Measurements from ENCODE around the gene ZSCAN32. TPM values are rescaled to one million over a fixed set of nuclear protein-coding genes. Genes with fewer than 3 reads are reported as not detected.

The ZSCAN32 gene
- polyA plus RNA-seq (2012; ENCODE audit: insufficient read depth, insufficient read length) = 22.9 TPM

DNA sequence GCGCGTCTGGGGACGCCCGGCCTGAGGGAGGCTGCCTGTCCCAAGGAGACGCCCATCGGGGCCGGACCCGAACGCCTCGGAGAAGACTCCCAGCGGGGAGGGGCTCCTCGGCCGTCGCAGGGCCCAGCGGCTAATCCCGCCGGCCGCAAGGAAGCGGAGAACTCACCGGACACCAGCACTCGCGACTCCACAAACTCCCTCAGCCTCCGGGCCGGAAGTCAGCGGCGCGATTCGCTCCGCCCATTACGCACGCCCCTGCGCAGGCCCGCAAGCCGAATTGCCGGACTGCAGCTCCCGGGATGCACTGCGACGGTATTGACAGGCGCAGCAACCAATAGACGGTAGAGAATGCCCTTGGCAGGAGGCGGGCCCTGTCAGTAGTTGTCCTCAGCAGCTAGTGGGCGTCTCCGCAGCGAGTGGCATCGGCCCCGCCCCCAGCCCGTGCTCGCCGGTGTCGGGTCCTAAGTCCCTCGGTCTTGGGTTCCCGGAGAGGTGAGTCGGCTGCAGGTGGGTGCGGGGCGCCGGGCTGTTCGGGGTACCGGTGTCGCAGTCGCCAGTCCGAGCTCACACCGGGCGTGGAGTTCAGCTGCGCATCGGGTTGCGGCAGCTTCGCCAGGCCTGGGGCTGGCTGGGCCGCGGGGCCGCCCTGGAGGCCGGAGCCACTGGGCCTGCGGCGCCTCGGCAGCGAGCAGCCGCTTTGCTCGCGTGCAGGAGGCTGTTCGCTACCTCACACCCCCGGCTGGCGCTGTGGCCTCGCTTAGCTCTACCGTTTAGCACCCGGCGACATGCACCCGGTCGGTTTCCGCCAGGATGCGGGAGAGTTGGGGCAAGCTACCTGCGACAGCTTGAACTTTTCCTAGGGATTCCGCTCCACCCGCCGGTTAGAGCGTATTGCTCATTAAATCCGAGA lies at the start of gene ZSCAN32, which contains the start of gene ZNF174:
TSS of gene ZSCAN32 (minus strand) at position 226 of the 910 bp plus-strand sequence. CDS start 3,447 bp downstream, outside the sequence.
TSS of gene ZNF174 (plus strand) at position 437 of the 910 bp plus-strand sequence. CDS start 790 bp downstream, outside the sequence.
- DNase-seq (ENCODE audit: low read depth, low spot score) = peak; percentile 99
- peak within 1 kb of the TSS; percentile 91 for H3K4me3 ChIP-seq (ENCODE audit: low read length)

DNA sequence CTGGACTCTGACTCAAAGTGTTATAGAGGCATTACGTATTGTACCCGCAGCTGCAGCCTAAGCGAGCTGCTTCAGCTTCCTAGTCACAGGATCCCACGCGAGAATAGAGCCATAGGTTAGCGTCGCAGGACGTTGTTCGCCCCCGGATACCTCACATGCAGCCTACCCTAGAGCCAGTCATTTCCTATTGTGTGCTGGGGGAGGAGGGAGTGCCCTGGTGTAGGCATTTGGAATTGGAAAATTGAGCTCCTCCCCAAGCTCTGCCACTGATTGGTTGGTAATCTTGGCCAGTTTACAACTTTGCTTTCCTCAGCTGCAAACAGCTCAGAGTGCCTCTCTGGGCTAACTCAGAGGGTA lies 43.2 kb upstream of the ZSCAN32 start:
- peak; percentile 35 for DNase-seq (ENCODE audit: low read depth, low spot score)
- H3K4me3 ChIP-seq (ENCODE audit: low read length) = peak overlapping the region; percentile 77

DNA sequence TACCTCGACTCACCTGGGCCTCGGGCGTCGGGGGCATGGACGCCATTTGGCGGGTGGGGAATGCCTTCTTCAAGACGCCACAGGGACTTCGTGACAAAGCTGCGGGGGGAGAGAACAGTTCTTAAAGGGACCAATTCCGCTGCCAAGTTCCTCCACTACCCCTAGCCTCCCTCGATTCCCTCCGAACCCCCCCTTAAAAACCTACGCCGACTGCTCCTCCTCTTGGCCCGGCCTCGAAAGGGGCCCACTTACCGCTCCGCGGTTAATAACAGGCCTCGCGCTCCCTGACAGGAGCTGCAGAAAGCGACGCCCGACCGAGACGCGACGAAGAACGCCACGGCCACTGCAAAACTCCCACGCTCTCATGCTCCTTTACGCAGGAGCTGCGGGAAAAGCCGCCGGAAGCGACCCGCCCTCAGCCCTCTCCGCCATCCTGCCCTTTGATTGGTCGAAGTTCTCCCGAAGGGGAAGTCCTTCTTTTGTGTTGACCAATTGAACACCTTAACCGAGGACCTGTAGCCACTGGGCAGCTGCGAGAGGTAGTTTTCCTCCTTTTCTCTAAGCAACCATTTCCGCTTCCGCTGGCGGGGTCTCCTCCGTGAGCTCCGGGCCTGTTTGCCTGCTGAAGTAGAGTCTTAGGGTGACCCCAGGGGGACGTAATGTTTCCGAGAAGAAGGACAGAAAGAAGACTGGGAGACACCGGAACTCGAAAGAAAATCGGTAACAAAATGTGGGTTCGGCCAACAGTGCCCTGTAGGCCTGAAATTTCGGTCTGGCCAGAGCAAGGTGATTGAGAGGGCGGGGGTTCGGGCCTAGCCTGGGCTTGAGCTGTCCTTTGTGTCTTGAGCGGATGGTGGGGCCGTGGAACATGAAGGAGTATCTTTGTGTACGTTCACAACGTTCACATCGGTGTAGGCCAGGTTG lies 42.6 kb upstream of the ZSCAN32 start, which contains the start of the genes NAA60 and ZNF597:
TSS of gene NAA60 (plus strand) at position 573 of the 924 bp plus-strand sequence. CDS start 32,548 bp downstream, outside the sequence.
TSS of gene ZNF597 (minus strand) at position 397 of the 924 bp plus-strand sequence. CDS start at position 46, 351 bp downstream.
- H3K4me3 ChIP-seq (ENCODE audit: low read length) = peak within 1 kb of the TSS; percentile 77
- peak; percentile 92 for DNase-seq (ENCODE audit: low read depth, low spot score)

DNA sequence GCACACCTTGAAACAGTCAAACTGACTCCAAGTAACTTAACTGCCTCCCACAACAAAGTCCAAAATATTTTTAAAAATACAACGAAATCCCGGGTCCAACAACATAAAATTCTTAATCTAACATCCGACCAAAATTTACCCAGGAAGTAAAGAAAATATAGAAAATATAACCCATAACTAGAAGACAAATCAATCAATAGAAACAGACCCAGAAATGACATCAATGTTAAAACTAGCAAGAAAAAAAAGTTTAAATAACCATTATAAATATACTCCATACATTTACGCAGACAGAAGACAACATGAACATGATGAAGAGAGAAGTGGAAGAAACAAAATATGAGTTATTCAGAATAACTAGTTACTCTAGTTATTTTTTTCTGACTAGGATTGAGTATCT lies 38.8 kb upstream of the ZSCAN32 start:
- DNase-seq (ENCODE audit: low read depth, low spot score) = no peak
- H3K4me3 ChIP-seq (ENCODE audit: low read length) = no peak overlapping the region

DNA sequence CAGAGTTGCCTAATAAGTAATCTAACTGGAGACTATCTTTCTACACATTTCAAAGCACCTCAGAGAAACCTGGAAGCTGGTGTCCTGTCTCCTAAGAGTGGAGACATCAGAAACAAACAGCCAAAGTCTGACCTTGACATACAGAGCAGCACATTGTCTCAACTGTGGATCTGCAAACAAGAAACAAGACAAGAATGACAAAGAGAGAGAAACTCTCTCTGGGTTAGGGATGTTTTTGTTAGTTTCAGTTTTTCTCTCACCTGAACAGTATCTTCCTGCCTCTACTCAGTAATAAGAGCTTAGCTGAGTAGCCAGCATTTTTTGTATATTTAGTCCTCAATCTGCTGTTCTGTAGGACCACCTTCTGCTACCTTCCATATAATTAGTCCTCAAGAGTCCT lies 33.6 kb upstream of the ZSCAN32 start:
- H3K4me3 ChIP-seq (ENCODE audit: low read length) = no peak overlapping the region
- DNase-seq (ENCODE audit: low read depth, low spot score) = no peak

DNA sequence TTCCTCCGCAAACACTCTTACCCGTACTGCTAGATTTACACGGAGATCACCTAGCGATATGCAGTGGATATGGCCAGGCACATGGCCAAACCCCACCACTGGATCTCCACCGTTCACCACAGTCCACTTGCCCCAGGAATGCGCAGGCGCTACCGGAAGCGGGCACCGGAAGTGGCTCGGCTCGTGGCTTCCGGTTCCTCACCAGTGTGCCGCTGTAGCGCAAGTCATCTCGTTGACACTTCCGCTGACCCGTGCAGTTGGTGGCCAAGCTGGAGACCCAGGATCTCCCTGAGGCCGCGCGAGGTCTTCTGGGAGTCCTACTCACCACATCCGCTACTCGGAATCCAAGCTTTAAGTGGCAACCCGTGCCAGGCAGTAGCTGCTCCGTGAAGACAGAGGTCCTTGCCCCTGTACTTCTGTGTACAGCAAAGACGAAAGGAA lies 31.0 kb upstream of the ZSCAN32 start:
- H3K4me3 ChIP-seq (ENCODE audit: low read length) = no peak overlapping the region
- no peak for DNase-seq (ENCODE audit: low read depth, low spot score)

DNA sequence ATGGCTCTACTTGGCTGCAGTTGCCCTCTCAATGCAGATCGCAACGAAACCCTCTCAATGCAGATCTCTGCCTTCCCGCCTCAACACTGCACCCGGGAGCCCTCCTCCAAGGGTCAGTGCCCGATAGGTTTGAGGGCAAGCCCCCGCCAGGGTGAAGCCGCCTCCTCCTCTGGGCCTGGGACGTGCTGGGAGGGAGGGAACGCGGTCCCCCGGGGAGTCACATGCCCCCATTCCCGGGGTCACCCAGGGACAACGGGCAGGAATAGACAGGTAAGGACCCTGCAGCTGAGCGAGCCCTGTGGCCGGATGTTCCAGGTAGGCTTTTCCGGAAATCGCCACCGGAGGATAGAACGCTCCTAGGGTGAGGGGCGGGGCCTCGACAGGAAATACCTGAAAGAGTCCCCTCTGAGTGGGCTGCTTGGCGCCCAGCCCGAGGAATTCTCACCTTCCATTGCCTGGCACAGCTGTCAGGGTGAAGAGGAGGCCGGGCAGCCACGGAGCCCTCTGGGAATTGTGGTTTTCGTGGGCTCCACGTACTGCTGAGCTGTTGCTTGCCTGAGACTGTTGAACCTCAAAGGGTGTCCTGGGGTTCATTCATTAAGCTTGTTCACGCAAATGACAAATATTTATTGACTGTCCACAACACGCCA lies 13.1 kb upstream of the ZSCAN32 start:
- H3K4me3 ChIP-seq (ENCODE audit: low read length) = no peak overlapping the region
- no peak for DNase-seq (ENCODE audit: low read depth, low spot score)

DNA sequence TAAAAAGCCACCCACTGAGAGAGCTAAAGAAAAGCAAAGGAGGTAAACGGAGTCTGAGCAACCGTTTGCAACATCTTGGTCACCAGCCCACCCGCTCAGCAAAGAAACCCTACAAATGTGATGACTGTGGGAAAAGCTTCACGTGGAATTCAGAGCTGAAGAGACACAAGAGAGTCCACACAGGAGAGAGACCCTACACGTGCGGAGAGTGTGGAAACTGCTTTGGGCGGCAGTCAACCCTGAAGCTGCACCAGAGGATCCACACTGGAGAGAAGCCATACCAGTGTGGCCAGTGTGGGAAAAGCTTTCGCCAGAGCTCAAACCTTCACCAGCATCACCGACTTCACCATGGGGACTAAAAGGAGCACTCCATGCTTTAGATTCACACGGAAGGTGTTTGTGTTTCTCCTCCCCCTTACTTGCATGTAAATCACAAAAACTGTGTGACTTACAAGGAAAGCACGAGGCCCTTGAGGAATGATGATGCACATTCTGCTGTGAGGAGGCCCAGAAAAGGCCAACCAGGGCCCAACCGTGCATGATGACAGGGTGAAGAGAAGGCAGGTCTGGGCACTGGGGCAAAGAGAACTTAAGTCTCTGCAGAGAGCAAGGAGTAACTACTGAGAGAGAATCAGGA lies 7.9 kb upstream of the ZSCAN32 start:
- no peak for DNase-seq (ENCODE audit: low read depth, low spot score)
- H3K4me3 ChIP-seq (ENCODE audit: low read length) = no peak overlapping the region

DNA sequence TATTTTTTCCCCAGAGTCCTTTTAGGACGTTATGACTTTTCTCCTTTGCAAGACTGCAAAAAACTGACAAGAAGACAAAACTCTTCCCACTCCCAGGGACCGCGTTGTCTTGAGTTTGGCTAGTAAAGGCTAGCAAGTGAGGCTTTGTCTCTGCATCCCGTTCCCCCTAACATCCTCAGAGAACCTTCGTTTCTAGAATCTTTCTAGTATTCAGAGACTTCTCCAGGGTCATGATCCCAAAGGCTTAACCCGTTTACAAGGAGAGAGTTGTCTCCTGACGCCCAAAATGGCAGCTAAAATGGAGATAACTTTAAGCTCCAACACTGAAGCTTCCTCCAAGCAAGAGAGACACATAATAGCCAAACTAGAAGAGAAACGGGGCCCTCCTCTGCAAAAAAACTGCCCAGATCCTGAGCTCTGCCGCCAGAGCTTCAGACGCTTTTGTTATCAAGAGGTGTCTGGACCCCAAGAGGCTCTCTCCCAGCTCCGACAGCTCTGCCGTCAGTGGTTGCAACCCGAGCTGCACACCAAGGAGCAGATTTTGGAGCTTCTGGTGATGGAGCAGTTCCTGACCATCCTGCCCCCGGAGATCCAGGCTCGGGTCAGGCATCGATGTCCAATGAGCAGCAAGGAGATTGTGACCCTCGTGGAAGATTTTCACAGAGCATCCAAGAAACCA lies 1.1 kb upstream of the ZSCAN32 start:
- peak overlapping the region; percentile 91 for H3K4me3 ChIP-seq (ENCODE audit: low read length)
- no peak for DNase-seq (ENCODE audit: low read depth, low spot score)

DNA sequence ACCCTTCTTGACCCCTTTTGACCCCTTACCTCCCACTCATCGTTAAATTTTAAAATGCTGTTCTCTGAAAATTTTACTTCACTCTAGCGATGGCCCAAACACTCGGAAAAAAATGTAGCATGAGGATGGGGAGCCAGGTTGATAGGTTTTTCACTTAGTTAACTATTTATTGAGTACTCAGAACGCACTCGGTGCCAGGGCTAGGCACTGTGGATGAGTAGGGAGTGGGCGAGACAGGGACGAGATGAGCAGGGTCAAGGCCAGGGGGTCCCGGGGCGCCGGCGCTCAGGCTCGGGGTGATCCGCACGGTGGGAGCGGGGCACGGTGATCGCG lies 392 bp downstream of the ZSCAN32 start:
- H3K4me3 ChIP-seq (ENCODE audit: low read length) = peak overlapping the region; percentile 91
- no peak for DNase-seq (ENCODE audit: low read depth, low spot score)

DNA sequence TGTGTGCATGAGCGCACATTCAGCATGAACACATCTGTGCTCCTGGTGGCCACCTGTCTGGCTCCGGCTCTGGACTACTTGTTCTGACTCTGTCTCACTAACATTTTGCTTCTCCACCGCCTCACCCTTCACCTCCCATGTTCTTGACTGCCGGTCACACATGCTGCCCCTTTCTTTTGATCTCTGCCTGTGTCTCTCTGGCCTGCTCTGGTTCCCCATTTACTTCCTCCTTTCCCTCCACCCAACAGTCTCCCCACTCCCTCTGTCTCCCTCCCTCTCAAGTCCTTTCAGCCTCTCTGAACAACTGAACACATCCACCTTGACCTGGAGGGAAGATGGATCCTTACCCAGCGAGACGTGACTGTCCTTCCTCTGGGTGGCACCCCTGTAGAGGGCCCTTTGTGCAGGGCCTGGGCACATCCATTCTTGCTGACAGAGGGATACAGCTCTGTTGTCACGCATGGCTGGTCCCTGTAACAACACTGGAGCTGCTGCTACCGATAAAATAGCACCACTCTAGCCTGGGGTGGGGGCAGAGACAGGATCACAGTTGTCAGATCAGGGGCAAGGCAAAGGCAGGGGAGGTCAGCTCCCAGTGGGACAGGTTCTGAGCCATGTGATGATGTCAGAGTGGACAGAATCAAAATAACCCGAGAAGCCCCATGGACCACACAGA lies 11.0 kb downstream of the ZSCAN32 start:
- no peak for DNase-seq (ENCODE audit: low read depth, low spot score)
- H3K4me3 ChIP-seq (ENCODE audit: low read length) = no peak overlapping the region

DNA sequence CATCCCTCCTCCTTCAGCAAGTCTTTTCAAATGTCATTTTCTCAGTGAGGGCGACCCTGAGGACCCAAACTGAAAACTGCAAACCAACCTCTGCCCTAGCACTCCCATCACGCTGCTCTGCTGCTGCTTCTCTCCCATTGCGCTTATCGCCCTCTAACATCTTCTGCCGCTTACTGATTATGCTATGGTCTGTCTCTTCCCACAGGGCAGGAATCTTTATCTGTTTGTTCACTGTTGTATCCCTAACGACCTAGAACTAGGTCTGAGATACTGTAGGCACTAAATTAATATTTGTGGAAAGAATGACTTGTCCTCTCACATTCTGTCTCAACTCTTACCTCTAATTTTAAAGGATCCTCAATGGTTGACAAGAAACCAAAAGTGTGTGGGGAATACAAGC lies 12.5 kb downstream of the ZSCAN32 start:
- DNase-seq (ENCODE audit: low read depth, low spot score) = no peak
- no peak overlapping the region for H3K4me3 ChIP-seq (ENCODE audit: low read length)

DNA sequence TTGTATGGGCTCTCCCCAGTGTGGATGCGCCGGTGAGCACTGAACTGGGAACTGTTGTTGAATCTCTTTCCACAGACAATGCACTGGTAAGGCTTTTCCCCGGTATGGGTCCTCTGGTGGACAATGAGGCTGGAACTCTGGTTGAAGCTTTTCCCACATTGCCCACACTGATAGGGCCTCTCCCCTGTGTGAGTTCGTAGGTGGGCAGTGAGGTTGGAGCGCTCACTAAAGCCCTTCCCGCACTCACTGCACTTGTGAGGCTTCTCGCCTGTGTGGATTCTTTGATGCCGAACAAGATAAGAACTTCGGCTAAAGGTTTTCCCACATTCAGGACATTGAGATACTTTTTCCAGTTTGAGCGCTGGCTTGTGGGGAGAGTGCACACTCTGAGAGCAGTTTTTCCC lies 17.8 kb downstream of the ZSCAN32 start:
- DNase-seq (ENCODE audit: low read depth, low spot score) = no peak
- no peak overlapping the region for H3K4me3 ChIP-seq (ENCODE audit: low read length)

DNA sequence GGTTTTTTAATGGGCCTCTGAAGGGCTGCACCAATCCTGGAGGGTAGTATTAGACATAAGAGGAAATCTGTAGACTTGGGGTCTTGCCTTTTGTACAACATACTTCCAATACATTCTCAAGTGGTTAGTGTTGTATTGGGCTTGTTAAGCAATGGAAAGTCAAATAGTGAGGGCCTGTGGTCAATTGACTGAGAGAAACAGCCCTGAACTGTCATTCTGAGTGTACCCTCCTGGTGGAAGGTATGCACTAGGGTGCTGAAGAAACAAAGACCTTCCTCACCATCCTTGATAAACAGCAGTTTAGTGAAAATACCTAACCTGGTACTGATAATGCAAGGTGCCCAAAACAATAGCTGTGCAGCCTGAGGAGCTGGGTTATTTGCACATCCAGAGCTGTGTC lies 22.9 kb downstream of the ZSCAN32 start:
- no peak for DNase-seq (ENCODE audit: low read depth, low spot score)
- no peak overlapping the region for H3K4me3 ChIP-seq (ENCODE audit: low read length)

DNA sequence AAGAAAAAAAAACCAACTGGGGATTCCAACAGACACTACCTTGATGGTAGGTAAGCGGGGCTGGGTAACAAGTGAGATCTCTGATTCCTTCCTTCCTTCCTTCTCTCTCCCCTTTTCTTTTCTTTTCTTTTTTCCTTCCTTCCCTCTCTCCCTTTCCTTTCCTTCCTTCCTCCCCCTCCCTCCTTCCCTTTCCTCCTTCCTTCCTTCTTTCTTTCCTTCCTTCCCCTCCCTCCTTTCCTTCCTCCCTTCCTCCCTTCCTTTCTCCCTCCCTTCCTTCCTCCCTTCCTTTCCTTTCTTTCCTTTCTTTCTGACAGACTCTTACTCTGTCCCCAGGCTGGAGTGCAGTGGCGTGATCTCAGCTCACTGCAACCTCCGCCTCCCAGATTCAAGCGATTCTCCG lies 25.1 kb downstream of the ZSCAN32 start:
- no peak for DNase-seq (ENCODE audit: low read depth, low spot score)
- no peak overlapping the region for H3K4me3 ChIP-seq (ENCODE audit: low read length)

DNA sequence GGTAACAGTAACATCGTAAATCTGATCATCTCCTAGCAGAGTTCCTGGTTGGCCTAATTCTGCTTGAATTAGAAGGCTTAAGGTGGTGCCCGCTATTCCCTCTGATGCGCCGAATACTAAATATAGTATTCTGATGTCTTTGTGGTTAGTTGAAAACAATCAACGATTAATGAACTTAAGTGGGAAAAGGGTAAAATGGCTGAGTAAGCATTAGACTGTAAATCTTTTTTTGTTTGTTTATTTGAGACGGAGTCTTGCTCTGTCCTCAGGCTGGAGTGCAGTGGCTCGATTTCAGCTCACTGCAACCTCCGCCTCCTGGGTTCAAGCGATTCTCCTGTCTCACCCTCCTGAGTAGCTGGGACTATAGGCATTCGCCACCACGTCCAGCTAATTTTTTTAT lies 31.7 kb downstream of the ZSCAN32 start:
- DNase-seq (ENCODE audit: low read depth, low spot score) = no peak
- no peak overlapping the region for H3K4me3 ChIP-seq (ENCODE audit: low read length)

DNA sequence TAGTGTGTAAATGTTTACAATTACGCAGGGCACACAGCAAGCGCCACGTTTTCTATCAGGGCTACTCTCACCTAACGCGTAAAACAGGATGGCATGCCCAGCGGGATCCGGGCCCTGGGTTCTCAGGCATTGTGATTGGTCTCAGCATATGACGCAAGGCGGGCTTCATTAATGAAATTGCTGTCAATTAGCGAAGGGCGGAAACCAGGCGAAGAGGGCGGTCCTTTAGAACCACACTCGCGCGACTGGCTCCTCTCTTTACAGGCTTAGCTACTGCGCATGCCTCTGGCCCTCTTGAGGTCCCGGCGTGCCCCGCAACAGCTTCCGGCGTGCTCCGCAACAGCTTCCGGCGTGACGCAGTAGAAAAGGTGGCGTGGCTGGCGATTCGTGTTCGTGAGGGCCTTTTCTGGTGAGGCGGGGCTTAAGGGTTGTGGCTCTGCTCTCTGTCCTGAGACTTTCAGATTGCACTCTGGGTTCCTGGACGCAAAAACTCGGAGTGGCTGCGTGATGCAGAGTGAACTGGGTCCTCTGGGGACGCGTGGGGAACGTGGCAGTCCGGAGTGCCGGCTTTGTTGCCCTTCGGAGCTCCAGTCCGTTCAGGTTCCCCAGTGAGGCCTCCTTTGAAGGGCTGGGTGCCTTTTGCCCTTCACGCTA lies 35.9 kb downstream of the ZSCAN32 start:
- no peak for DNase-seq (ENCODE audit: low read depth, low spot score)
- no peak overlapping the region for H3K4me3 ChIP-seq (ENCODE audit: low read length)
